GM12801 (cell line): ENCODE data around the gene KCTD4.

Experiments
- CTCF ChIP-seq: IDR thresholded peaks from one replicate; pipeline ENCODE4 v1.5.1; 2011; ENCODE audit warnings: control low read depth; ENCODE audit not compliant: insufficient read length; ENCODE audit errors: extremely low read depth

The KCTD4 gene

DNA sequence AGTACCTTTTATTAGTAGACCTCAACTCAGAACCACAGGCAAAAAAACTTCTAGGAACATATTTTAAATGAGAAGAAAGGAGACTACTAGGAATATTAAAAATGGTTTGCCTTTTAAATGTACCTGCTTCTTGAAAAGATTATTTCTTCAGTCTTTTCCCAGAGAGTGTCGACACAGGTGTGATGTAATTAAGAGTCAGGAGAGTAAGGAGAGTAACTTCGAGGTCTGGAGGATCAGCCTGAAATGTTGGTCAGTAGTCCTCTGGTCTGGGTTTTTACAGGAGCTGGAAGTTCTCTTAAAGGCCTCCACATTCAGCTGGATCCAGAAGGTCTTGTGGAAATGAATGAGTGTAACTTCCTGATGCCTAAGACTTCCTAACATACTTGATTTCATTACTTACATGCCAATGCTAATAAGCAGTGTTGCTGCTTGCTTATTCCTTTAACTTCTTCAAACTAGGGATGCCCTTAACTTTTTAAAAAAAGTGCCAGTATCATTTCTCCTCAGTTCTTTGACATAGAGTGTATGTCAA lies at the start of gene KCTD4:
Gene KCTD4, minus strand, starts transcription at position 345 of the 532 bp plus-strand sequence. CDS start 6,478 bp downstream, outside the sequence.
- no peak for TF ChIP-seq CTCF

DNA sequence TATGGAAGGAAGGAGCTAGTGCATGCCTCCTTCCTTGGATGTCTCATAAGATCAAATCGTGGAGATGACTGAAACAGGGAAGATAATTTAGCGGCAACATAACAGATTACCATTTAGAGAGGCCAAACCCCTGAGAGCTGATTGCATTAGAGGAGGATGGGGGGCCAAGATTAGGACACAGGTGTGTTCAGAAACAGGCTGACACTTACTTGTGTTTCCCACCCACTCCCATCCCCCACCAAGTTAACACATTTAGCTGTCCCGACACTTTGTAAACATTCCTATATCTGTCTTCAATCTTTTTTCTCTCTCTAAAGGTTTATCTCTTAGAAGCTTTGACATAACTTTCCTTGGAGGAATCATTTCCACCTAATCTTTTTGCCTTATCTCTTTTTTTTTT lies 48.8 kb upstream of the KCTD4 start:
- TF ChIP-seq CTCF, result no peak

GRCh38 chr13:45243077-45243476 lies 42.2 kb upstream of the KCTD4 start:
- no peak for TF ChIP-seq CTCF

DNA sequence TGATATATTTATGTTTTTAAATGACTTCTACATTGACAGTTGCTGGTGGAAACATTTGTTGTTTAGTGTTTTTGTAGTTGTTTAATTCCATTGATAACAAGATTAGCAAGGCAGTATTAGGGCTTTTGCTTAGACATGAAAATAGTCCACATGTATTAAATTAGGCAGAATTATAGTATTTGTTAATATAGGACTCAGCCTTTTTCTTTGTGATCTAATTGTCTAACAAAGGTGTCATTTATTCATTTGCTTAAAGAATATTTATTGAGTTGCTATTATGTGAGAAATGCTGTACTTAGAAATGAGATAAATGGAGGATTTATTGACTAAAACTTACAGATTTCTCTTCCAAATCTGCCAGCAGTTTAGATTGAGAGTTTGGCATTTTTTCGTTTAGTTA lies 41.7 kb upstream of the KCTD4 start:
- no peak for TF ChIP-seq CTCF

- no peak for TF ChIP-seq CTCF
Observed at GRCh38 chr13:45242070-45242469, 41.2 kb upstream of the KCTD4 start.

- no peak for TF ChIP-seq CTCF
Observed at GRCh38 chr13:45240143-45240542, 39.3 kb upstream of the KCTD4 start.

DNA sequence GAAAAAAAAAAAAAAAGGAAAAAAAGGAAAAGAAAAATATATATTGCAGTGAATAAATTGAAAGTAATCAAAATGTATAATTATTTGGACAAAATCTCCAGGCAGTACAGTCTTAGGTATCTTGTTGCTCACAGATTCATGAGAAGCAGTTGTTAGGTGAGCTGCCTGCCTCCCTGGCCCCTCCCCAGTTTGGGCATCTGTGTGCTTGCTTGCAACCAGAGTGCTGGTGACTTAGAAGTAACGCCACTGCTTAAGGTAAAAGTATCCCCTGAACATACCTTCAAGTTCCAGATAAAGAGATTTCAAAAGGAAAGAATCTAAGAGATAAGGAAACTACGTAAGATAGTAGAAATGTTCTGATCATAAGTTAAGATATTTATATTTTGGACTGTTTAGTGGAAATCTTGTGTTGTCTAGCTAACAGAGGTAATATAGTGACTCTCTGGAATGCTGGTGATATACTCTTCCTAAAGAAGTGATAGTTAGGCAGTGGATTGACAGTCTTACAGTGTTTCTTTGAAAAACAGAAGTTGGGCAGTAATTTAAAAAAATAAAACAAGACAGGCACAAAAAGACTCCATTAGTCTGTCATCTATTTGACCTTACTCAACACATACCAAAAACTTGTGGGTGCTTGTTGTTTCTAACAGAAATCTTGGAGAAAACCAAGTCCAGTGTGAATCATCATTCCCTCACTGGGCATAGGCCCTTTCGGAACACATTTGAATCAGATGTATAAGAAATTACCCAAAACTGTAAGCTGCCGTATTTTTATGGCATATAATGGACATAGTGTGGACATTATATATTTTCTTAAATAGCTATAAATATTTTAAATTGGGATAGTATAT lies 38.3 kb upstream of the KCTD4 start:
- no peak for TF ChIP-seq CTCF
